Smooth muscle cell (in vitro differentiated cells): ENCODE results near the gene FLOT1. TPM values are rescaled to one million over a fixed set of nuclear protein-coding genes. Genes with fewer than 3 reads are reported as not detected.

Source experiments
- DNase-seq: peaks from one replicate; lab custom pipeline; 2025; ENCODE audit not compliant: unreplicated experiment; lab: John Stamatoyannopoulos, UW
- H2AFZ ChIP-seq: fragments of 200-600 bp; sonication (generic); 2 replicates; pipeline ENCODE4 v1.6.0; 2016; ENCODE audit warnings: antibody characterized with exemption, low read depth, mild to moderate bottlenecking
- H3F3A ChIP-seq: fragments of 200-600 bp; sonication (generic); 2 replicates; pipeline ENCODE4 v1.6.0; 2017; ENCODE audit warnings: antibody characterized with exemption, low read depth
- H3K27ac ChIP-seq: fragments of 200-600 bp; sonication (generic); 2 replicates; pipeline ENCODE4 v1.5.1; 2016; ENCODE audit warnings: low read depth, mild to moderate bottlenecking
- H3K27me3 ChIP-seq: fragments of 200-600 bp; sonication (generic); 2 replicates; pipeline ENCODE4 v1.6.1; 2016; ENCODE audit warnings: low read depth, mild to moderate bottlenecking
- H3K36me3 ChIP-seq: fragments of 200-600 bp; sonication (generic); 2 replicates; pipeline ENCODE4 v1.5.1; 2016; ENCODE audit warnings: low read depth
- H3K4me1 ChIP-seq: fragments of 200-600 bp; sonication (generic); 2 replicates; pipeline ENCODE4 v1.5.1; 2016; ENCODE audit warnings: low read depth
- H3K4me2 ChIP-seq: fragments of 200-600 bp; sonication (generic); 2 replicates; pipeline ENCODE4 v1.6.0; 2016; ENCODE audit warnings: mild to moderate bottlenecking
- H3K4me3 ChIP-seq: fragments of 200-600 bp; sonication (generic); 2 replicates; pipeline ENCODE4 v1.5.1; 2016; ENCODE audit warnings: mild to moderate bottlenecking
- H3K79me2 ChIP-seq: fragments of 200-600 bp; sonication (generic); 2 replicates; pipeline ENCODE4 v1.6.0; 2016; ENCODE audit warnings: low read depth, mild to moderate bottlenecking
- H3K9ac ChIP-seq: fragments of 200-600 bp; sonication (generic); 2 replicates; pipeline ENCODE4 v1.6.0; 2016; ENCODE audit warnings: low read depth
- H3K9me3 ChIP-seq: fragments of 200-600 bp; sonication (generic); replicated peaks from 2 replicates; pipeline ENCODE4 v1.5.1; 2016; ENCODE audit warnings: low read depth
- H4K20me1 ChIP-seq: fragments of 200-600 bp; sonication (generic); 2 replicates; pipeline ENCODE4 v1.6.0; 2016; ENCODE audit warnings: low read depth
- WGBS: methylation state at CpG from one replicate; pipeline ENCODE4 v1.1.7; 2016; ENCODE audit warnings: low lambda C conversion rate; 5-methylcytosine and 5-hydroxymethylcytosine counted together
- polyA plus RNA-seq: library from polyadenylated mRNA; unstranded; fragments of >200 nt; fragmentation: Nextera tagmentation; extraction: Ambion mirVana; gene quantifications from 2 replicates; pipeline ENCODE4 v1.2.1, GENCODE V29; 2016
- small RNA-seq: library from RNA; depleted of rRNA; stranded (forward); fragments of <200 nt; gene quantifications from one replicate; pipeline ENCODE3, GENCODE V24; 2014
- total RNA-seq: library from RNA; depleted of rRNA; stranded (reverse); fragments of >200 nt; gene quantifications from 2 replicates; pipeline ENCODE4 v1.2.3, GENCODE V29; 2014
- TF ChIP-seq, protein P1 (sequence below): fragments of 200-600 bp; sonication (generic); IDR thresholded peaks from 2 replicates; pipeline ENCODE4 v1.5.1; 2017; ENCODE audit warnings: borderline replicate concordance, mild to moderate bottlenecking, antibody characterized with exemption; ENCODE audit not compliant: insufficient read depth, poor library complexity, severe bottlenecking

Gene FLOT1
- total and polyA plus RNA-seq, 2 experiments from 2014 or later = 87.6 to 117 TPM

DNA sequence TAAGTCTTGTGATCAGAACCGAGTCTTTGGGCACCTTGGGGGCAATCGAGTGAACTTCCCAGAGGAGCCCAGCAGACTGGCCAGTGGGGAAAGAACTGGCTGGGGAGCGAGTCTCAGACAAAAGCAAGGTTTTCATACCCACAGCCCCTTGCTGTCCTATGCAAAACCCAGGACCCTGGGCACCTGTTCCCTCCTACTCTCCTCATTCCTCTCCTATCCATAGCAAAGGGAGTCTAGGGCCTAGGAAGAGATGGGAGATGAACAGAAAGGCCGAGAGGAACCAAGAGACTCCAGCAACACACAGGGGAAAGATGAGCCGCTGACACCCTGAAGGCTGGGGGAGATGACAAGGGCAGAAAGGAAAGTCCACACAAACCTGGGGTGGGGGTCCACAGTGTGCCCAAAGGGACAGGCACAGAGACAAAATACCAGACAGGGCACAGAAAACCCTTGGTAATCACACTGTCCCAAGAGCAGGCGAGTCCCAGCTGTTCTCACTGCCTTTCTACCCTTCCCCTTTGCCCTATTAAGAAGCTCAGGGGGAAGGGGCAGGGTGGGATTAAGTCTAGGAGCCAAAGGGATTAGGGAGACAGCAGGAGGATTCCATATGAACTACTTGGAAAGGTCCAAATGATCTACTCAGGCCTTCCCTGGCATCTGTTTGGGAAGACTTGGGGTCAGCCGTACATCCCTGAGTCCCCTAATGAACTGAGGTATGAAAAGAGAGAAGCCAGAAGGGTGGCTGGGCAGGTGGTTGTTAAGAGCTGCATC lies 62.5 kb downstream of the FLOT1 start:
- peak overlapping the region; percentile 50 for H3K27ac ChIP-seq
- peaks cover 37% of the 10 kb centered on the region for H3F3A ChIP-seq
- H3K9ac ChIP-seq = no peak overlapping the region
- no peak for DNase-seq
- no peaks in the 10 kb centered on the region for H3K27me3 ChIP-seq
- peaks cover 48% of the 10 kb centered on the region for H3K4me1 ChIP-seq
- no peak overlapping the region for H3K4me3 ChIP-seq
- no peak overlapping the region for H2AFZ ChIP-seq
- 78% methylated on average over 7 of the region's 7 CpGs for WGBS
- peaks cover 69% of the 10 kb centered on the region for H3K79me2 ChIP-seq
- TF ChIP-seq, protein P1, sequence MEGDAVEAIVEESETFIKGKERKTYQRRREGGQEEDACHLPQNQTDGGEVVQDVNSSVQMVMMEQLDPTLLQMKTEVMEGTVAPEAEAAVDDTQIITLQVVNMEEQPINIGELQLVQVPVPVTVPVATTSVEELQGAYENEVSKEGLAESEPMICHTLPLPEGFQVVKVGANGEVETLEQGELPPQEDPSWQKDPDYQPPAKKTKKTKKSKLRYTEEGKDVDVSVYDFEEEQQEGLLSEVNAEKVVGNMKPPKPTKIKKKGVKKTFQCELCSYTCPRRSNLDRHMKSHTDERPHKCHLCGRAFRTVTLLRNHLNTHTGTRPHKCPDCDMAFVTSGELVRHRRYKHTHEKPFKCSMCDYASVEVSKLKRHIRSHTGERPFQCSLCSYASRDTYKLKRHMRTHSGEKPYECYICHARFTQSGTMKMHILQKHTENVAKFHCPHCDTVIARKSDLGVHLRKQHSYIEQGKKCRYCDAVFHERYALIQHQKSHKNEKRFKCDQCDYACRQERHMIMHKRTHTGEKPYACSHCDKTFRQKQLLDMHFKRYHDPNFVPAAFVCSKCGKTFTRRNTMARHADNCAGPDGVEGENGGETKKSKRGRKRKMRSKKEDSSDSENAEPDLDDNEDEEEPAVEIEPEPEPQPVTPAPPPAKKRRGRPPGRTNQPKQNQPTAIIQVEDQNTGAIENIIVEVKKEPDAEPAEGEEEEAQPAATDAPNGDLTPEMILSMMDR = no peak
- H3K9me3 ChIP-seq = no peaks in the 10 kb centered on the region
- H3K36me3 ChIP-seq = no peaks in the 10 kb centered on the region
- peaks cover 88% of the 10 kb centered on the region for H4K20me1 ChIP-seq
- H3K4me2 ChIP-seq = peak overlapping the region; percentile 93

GRCh38 chr6:30678964-30679726 lies 63.3 kb downstream of the FLOT1 start:
- DNase-seq = peak; percentile 66
- Histone ChIP-seq H3K9ac (no peak overlapping the region), H3K4me1 (peaks cover 42% of the 10 kb centered on the region), H3K27me3 (no peaks in the 10 kb centered on the region), H3K4me2 (peak overlapping the region; percentile 93), H4K20me1 (peaks cover 82% of the 10 kb centered on the region), H3K4me3 (no peak overlapping the region), H3K36me3 (no peaks in the 10 kb centered on the region), H3F3A (peaks cover 31% of the 10 kb centered on the region), H2AFZ (no peak overlapping the region), H3K9me3 (no peaks in the 10 kb centered on the region), H3K27ac (peak overlapping the region; percentile 50), H3K79me2 (peaks cover 61% of the 10 kb centered on the region)
- 23% methylated on average over 23 of the region's 31 CpGs for WGBS
- TF ChIP-seq, protein P1 = peak; percentile 94

Small RNAs within 50 kb of the gene (small RNA-seq; reads per million reads assigned to genes)
- gene RF00019 (not detected), gene RN7SL353P (not detected)

Other genes starting within 250 kb of the FLOT1 start
- 16.5 and 27.2 TPM in 2 replicates for gene GNL1, start 186.2 kb downstream of the FLOT1 start, total RNA-seq
- 92.7 and 104 TPM in 2 replicates for gene GNL1, start 186.2 kb downstream of the FLOT1 start, polyA plus RNA-seq
- gene PRR3, start 185.4 kb downstream of the FLOT1 start, total RNA-seq = 12.7 and 29.4 TPM in 2 replicates
- 10.2 and 13.1 TPM in 2 replicates for gene PRR3, start 185.4 kb downstream of the FLOT1 start, polyA plus RNA-seq
- 25.2 and 34.7 TPM in 2 replicates for gene ABCF1, start 171.2 kb downstream of the FLOT1 start, total RNA-seq
- gene ABCF1, start 171.2 kb downstream of the FLOT1 start, polyA plus RNA-seq = 39.1 and 57.3 TPM in 2 replicates
- 42.1 and 65.1 TPM in 2 replicates for gene PPP1R10, start 125.4 kb downstream of the FLOT1 start, total RNA-seq
- gene PPP1R10, start 125.4 kb downstream of the FLOT1 start, polyA plus RNA-seq = 36.1 and 50.2 TPM in 2 replicates
- gene MRPS18B, start 124.8 kb downstream of the FLOT1 start, total RNA-seq = 38.7 and 53.2 TPM in 2 replicates
- gene MRPS18B, start 124.8 kb downstream of the FLOT1 start, polyA plus RNA-seq = 70.0 and 88.6 TPM in 2 replicates
- gene ATAT1, start 115.8 kb downstream of the FLOT1 start, total RNA-seq = 8.5 and 9.4 TPM in 2 replicates
- 16.5 and 18.8 TPM in 2 replicates for gene ATAT1, start 115.8 kb downstream of the FLOT1 start, polyA plus RNA-seq
- gene C6orf136, start 95.6 kb downstream of the FLOT1 start, total RNA-seq = 1.8 and 4.3 TPM in 2 replicates
- 5.3 and 8.8 TPM in 2 replicates for gene C6orf136, start 95.6 kb downstream of the FLOT1 start, polyA plus RNA-seq
- gene DHX16, start 69.7 kb downstream of the FLOT1 start, total RNA-seq = 12.4 and 16.0 TPM in 2 replicates
- 23.5 and 29.0 TPM in 2 replicates for gene DHX16, start 69.7 kb downstream of the FLOT1 start, polyA plus RNA-seq
- gene PPP1R18, start 56.0 kb downstream of the FLOT1 start, total RNA-seq = 42.7 and 55.3 TPM in 2 replicates
- gene PPP1R18, start 56.0 kb downstream of the FLOT1 start, polyA plus RNA-seq = 41.6 and 51.6 TPM in 2 replicates
- gene NRM, start 51.7 kb downstream of the FLOT1 start, total RNA-seq = 14.6 and 25.8 TPM in 2 replicates
- 28.5 and 31.8 TPM in 2 replicates for gene NRM, start 51.7 kb downstream of the FLOT1 start, polyA plus RNA-seq
- gene MDC1, start 25.4 kb downstream of the FLOT1 start, total RNA-seq = 6.9 and 7.0 TPM in 2 replicates
- gene MDC1, start 25.4 kb downstream of the FLOT1 start, polyA plus RNA-seq = 17.1 and 19.0 TPM in 2 replicates
- 1,002 and 1,039 TPM in 2 replicates for gene TUBB, start 22.3 kb downstream of the FLOT1 start, total RNA-seq
- 855 and 1,009 TPM in 2 replicates for gene TUBB, start 22.3 kb downstream of the FLOT1 start, polyA plus RNA-seq
- gene IER3, start 1.9 kb upstream of the FLOT1 start, total RNA-seq = 732 and 736 TPM in 2 replicates
- gene IER3, start 1.9 kb upstream of the FLOT1 start, polyA plus RNA-seq = 708 and 811 TPM in 2 replicates
- 30.7 and 82.6 TPM in 2 replicates for gene DDR1, start 141.8 kb upstream of the FLOT1 start, total RNA-seq
- 23.8 and 77.3 TPM in 2 replicates for gene DDR1, start 141.8 kb upstream of the FLOT1 start, polyA plus RNA-seq
- gene GTF2H4, start 165.5 kb upstream of the FLOT1 start, total RNA-seq = 15.6 and 24.8 TPM in 2 replicates
- 7.2 and 9.5 TPM in 2 replicates for gene GTF2H4, start 165.5 kb upstream of the FLOT1 start, polyA plus RNA-seq
- 15.1 and 18.4 TPM in 2 replicates for gene VARS2, start 171.6 kb upstream of the FLOT1 start, total RNA-seq
- 15.4 and 19.6 TPM in 2 replicates for gene VARS2, start 171.6 kb upstream of the FLOT1 start, polyA plus RNA-seq
- gene SFTA2, start 189.5 kb upstream of the FLOT1 start, total RNA-seq = not detected in 2 replicates
- gene SFTA2, start 189.5 kb upstream of the FLOT1 start, polyA plus RNA-seq = not detected in 2 replicates
- 0.31 TPM in 1 of 2 replicates, not detected in the other for gene MUCL3, start 198.3 kb upstream of the FLOT1 start, total RNA-seq
- gene MUCL3, start 198.3 kb upstream of the FLOT1 start, polyA plus RNA-seq = not detected in 2 replicates
- not detected in 2 replicates for gene MUC21, start 241.0 kb upstream of the FLOT1 start, total RNA-seq
- gene MUC21, start 241.0 kb upstream of the FLOT1 start, polyA plus RNA-seq = not detected in 2 replicates